HG02938 (cell line): ENCODE data around the gene NCKAP5.

ENCODE experiments used
- ATAC-seq: cut with Tn5 transposase; IDR thresholded peaks from one replicate; pipeline ENCODE4 v1.9.1; 2021; ENCODE audit warnings: mild to moderate bottlenecking, moderate library complexity; ENCODE audit not compliant: unreplicated experiment

Gene NCKAP5

GRCh38 chr2:132915812-132916549 is 652.3 kb downstream of the NCKAP5 start:
- no peak for ATAC-seq

DNA sequence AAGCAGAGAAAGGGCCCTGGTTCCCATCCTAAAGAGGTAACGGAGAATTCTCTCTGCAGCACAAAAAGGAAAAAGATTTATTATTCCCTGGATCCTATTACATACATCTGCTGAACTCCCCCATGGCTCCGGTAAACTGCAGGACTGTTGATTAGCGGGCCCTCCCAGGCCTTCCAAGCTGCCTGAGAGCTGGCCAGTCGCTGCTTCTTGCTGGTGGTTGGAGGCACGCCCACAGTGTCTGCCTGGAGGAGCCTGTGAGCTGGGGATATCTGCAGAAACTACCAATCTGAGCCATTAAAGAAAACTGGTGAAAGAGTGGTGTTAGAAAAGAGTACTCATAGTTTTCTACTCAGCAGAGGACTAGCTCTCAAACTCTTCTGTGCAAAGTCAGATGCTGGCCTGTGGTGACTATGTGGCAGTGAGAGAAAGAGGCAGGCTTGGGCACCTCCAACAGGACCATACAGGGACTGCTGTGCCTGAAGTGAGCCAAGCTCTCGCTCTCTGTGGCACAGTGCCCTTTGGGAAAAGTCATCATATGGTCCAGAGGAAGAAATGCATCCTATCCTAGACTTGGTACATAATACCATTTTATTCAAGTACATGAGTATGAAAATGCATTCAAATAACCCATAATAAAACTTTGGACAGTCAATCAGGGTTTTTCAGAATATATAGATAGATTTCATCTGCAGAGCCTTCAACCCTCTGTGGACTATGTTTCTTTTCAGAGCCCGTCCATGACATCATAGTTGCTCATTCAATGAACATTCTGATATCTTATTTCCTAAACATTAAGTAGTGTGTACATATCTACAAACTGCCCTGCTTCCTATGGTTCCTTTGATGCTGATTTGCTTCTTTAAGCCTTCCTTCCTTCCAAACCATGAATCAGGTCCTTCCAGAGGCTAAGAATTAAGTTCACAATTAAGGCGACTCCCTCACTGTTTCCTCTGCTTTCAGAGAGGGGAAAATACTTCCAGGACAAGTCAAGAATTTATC is 656.2 kb downstream of the NCKAP5 start:
- no peak for ATAC-seq

GRCh38 chr2:132910432-132910831 is 657.8 kb downstream of the NCKAP5 start:
- ATAC-seq = no peak

DNA sequence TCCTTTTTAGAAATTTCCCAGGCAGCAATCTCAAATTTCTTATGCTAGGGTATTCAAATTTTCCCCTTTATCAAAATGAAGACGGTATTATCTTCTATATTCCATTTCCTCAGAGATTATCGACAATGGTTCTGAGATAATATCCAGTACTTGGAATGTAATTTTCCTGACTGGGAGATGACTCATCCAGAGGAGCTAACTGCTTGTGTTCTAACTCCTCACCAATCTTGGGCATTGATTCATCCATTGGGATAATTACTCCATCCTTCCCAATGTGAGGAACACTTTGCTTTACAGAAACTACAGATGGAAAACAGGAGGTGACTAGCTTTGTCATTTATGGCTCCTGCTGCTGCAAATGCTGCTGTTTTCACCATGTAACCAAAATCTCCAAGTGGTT is 658.8 kb downstream of the NCKAP5 start:
- no peak for ATAC-seq

DNA sequence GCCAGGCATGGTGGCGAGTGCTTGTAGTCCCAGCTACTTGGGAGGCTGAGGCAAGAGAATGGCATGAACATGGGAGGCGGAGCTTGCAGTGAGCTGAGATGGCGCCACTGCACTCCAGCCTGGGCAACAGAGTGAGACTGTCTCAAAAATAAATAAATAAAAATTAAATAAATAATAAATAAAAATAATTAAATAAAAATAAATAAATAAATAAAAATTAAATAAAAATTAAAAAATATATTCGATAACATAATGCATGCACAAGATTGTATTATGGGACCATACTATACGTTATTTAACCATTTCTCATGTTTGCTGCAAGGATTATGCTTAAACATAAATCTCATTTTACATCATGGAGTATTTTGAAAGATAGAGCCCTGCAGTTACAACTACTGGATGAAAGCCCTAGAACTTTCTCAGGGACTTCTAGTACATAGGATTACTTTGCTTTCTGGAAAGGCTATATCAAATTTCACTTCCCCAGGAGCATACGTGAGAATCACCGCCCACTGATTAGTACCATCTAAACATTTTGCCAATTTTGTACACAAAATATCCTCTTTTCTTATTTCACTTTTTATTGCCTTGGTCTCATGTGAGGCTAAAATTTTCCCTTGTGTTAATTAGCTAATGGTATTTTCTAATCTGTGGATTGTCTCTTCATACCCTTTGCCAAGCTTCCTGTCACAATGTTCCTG is 664.0 kb downstream of the NCKAP5 start:
- no peak for ATAC-seq

- ATAC-seq = no peak
Observed at GRCh38 chr2:132902626-132903025, 665.6 kb downstream of the NCKAP5 start.

GRCh38 chr2:132901661-132902060 is 666.6 kb downstream of the NCKAP5 start:
- ATAC-seq = no peak

DNA sequence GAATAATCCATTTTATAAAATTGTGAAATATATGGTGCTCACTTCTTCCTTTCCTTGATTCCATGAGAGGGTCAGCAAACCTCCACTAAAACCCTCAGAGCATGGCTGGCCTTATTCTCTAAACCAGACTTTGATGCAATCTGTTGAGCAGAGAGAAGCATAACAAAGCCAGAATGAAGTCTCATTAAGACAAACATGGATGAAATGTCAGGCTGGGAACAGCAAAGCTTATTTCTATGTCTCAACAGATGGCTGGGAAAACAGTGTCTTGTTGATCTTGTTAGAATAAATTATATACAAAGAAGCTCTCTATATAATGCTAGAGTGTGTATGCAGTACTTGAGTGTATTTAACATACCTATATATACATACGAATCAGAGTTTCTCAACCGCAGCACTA is 671.2 kb downstream of the NCKAP5 start:
- ATAC-seq = no peak

- ATAC-seq = no peak
Observed at GRCh38 chr2:132896073-132896472, 672.2 kb downstream of the NCKAP5 start.

DNA sequence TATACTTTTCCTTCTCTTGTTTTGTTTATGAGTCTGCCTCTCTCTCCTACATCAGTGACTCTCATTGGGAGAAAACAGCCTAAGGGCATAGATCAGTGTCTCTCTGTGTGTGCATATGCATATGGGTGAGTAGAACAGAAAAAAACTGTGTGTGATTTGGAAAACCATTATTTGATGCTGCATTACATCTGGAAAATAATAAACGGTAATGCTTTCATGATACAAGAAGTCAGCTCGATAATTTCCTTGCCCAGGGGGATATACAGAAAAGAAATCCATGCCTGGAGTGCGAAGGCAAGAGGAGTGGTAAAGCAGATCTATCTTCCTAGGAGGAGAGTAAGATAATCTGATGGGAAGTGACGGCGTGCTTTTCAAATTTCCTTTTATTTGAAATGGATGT is 676.8 kb downstream of the NCKAP5 start:
- ATAC-seq = no peak

- ATAC-seq = no peak
Observed at GRCh38 chr2:132886574-132886973, 681.7 kb downstream of the NCKAP5 start.

DNA sequence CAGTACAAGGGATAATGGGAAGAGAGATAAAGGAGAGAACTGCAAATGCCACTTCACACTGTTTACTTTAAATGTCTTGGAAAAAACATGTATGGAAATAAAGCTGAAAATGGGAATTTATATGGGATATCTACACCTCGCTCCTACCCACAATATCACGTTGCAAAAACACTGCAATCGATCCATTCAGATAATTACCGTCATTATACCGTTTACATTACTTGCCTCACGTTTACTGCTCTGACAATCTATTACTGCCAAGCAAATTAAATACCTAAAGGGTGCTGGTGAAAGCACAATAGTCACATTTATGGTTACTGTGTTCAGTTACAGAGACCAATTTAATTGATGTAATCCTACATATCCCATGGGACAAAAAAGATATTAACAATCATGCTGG is 683.6 kb downstream of the NCKAP5 start:
- ATAC-seq = no peak

GRCh38 chr2:132884292-132884691 is 684.0 kb downstream of the NCKAP5 start:
- no peak for ATAC-seq

GRCh38 chr2:132883430-132883829 is 684.8 kb downstream of the NCKAP5 start:
- ATAC-seq = no peak

DNA sequence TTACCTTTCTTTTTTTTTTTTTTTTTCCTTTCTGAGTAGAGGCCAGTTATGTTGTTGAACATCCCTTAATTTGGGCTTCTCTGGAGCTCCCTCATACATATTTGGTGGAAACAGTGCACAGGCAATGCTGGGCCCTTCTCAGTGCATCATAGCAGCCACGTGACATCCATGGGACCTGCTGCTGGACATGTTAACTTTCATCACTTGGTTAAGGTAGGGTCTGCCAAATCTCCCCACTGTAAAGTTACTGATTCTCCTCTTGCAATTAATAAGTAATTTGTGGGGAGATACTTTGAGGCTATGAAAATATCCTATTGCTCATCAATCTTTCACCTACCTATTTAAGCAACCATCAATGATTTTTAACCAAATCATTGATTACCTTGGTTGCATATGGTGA is 686.7 kb downstream of the NCKAP5 start:
- ATAC-seq = no peak

DNA sequence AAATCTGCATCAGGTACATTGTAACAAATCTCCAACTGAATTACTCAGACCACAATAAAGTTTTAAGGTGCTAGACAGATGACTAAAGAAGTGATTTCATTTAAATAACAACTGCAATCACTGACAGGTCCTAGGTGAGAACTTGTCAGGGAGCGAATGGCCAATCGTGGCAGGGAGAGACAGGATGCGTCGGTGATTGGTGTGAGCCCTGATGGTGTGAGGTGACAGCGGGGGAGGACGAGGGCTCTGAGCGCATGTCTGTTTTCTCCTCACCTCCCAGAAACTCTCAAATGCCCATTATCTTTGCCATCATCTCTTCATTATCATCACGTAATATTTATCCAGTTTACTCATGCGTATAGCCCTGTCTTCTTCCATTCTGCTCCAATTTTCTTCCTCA is 690.3 kb downstream of the NCKAP5 start:
- no peak for ATAC-seq

DNA sequence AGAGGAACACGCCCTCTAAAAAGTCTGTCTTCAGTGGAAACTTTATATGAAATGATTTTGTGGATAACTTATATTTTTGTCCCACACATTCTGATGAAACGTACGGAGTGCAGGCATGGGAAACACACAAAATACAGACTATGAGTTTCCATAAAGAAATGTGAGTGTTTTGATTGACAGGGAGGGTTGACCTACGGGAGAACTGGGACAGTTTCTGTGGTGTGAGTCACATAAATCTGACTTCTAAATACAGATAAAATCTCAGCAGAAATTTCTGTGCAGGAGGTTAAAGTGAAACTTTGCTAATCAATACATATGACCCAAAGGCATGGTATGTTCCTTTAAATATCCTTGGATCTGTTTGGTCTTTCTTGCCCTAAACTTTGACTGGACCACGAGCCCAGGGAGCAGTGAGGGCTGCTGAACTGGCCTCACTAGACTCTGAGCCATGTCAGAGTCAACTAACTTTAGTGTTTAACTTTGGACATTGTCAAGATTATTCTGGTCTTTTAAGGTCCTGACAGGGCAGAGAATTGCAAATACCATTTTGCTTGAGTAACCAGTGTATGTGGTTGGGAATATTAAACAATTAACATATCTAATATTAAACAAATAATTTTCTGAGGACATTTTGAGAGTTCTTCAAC is 691.4 kb downstream of the NCKAP5 start:
- ATAC-seq = no peak

DNA sequence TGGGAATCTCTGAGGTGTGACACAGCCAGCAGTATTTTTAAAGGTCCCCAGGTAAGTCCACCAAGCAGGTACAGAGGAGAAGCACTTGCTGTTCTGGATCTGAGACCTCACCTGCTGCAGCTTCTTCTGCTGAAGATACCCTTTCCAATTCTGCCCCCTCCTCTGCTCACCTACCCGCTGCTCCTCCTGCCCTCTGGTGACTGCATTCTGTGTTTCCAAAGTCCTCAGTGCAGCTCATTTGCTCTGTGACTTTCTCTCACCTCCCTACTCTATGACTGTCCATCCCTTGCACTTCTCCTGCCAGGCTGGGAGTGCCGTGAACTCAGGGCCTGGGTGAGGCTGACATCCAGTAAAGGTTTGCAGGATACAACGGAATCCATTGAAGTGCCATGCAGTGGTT is 693.1 kb downstream of the NCKAP5 start:
- ATAC-seq = no peak

DNA sequence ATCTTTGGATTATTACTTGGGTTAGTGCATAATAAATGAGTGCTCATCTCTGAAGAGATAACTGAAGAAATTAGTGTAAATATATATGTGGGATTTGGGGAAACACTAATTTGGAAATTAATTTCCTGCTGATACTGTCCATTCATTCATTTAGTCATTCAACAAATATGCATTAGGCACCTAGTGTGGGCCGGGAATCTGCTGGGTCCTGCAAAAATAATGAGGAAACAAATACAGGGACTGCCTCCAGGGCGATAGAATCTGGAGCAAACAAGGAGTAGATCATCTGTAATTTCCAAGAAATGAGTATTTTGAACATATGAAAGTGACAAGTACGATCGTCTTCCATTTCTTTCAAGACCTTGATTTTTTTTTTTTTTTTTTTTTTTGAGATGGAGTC is 694.5 kb downstream of the NCKAP5 start:
- no peak for ATAC-seq

- no peak for ATAC-seq
Observed at GRCh38 chr2:132871831-132872230, 696.4 kb downstream of the NCKAP5 start.

DNA sequence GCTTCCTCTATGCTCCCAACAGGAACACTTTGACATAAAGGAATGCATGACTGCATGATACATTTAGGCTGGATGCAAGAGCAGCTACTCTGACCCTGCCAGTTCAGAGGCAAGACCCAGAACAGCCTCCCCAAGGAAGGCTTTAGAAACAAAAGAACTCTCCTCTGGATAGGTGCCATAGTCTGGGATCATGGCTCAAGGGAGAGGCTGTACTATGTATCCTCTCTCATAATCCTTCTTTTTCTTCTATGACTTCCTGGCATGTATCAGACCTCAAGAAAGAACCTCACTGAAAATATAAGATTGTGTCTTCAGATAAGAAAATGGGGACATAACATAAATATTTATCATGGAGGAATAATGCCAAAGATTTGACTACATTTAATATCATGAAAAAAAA is 704.3 kb downstream of the NCKAP5 start:
- no peak for ATAC-seq
